ENCODE results near the gene PCBP3. TPM values are rescaled to one million over a fixed set of nuclear protein-coding genes. Genes with fewer than 3 reads are reported as not detected.

PCBP3 gene
- polyA plus RNA-seq, 1 experiment: 1.6 TPM

DNA sequence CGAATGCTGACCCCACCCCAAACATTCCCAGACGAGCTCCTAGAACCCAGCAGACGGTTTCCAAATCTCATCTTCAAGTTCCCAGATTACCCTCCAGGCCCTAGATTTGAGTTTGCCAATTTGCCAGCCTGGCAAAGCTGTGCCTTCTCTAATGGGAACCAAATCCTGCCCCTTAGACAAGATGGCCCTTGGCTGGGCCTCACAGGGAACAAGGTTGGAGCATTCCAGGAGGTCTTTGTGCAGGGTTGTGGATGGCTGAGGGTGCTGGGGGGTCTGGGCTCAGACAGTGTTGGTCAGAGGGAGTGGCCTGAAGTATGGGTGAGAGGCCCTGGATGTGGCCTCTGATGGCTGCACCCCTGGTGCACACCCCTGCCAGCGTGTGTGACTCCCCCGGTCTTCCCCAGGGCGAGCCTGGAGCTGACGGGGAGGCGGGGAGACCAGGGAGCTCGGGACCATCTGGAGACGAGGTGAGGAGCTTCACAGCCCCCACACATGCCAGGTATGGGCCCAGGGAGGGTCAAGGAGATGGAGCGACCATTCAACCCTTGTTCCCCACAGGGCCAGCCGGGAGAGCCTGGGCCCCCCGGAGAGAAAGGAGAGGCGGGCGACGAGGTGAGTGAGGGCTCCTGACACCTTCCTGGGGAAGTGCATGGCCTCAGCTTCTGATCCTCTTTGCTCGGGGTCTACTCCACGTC, 348.2 kb downstream of the PCBP3 start:
- DNase-seq (ENCODE audit: low read depth, low spot score): no peak
- CTCF ChIA-PET: no interaction called here
- POLR2A ChIA-PET: interaction anchor here (0.9 to 1.5 kb wide), 5 partner anchors 8 to 36 kb away, joined by 3 to 7 read pairs (median 3); partner anchors contain the start of gene COL6A1

More for the DNA sequence above, 348.2 kb downstream of the PCBP3 start:
- Histone ChIP-seq H3K9me3 (ENCODE audit: control insufficient read depth, insufficient read depth, low read length) (no peaks in the 10 kb centered on the region; the same call in 1 of the 2 replicates), H3K27ac (ENCODE audit: low read depth, low read length) (peak overlapping the region; percentile 39), H3K27me3 (ENCODE audit: control insufficient read depth, insufficient read depth, low read length) (no peaks in the 10 kb centered on the region), H3K4me3 (ENCODE audit: low read depth, low read length) (no peak overlapping the region)
- TF ChIP-seq CTCF (IDR thresholded peaks at IDR 0.05; ENCODE audit: low read depth, low read length): no peak

Other genes with a start within 250 kb of the PCBP3 start
- 25.3 and 37.0 TPM in 2 replicates for gene COL18A1, start 238.6 kb upstream of the PCBP3 start, polyA plus RNA-seq (2011; rRNA removed)
- gene SLC19A1, start 101.3 kb upstream of the PCBP3 start, polyA plus RNA-seq (2011; rRNA removed): 4.4 and 7.5 TPM in 2 replicates